ENCODE data around the gene RPL35. TPM values are rescaled to one million over a fixed set of nuclear protein-coding genes. Genes with fewer than 3 reads are reported as not detected.
A peak's percentile ranks its signal among the peaks of the same experiment; 100 is the strongest.

RPL35 gene
- total RNA-seq, 4 donors from 2014 or later: 462 to 1,338 (median 588) TPM

DNA sequence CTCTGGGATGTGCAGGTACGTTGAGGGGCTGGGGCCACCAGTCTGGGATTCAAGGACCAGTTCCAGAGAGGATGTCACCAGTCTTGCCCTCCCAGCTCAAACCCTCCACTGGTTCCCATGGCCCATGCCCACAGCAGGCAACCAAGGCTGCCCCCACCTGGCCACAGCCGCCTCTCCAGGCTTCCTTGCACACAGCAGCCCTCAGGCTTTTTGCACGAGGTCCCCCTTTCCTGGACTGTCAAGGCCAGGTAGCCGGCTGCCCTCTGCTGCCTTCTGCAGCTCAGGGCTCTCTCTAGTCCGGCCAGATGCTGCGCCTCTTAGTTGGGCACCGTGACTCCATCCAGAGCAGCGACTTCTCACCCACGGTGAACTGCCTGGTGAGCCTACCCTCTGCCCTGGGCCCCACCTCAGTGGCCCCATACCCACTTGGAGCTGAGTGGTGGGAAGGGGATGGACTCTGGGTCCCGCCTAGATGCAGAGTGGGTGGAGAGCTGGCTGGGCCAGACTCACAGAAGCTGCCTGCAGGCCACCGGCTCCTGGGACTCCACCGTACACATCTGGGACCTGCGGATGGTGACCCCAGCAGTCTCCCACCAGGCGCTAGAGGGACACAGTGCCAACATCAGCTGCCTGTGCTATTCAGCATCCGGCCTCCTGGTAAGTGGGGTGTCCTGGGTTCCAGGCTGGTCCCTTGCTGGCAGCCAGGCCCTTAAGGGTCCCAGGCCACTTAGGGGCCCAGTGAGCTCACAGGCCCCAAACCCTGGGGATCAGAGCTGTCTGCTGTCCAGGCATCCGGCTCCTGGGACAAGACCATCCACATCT lies 5.6 kb downstream of the RPL35 start:
- DNase-seq: no peak
- Histone ChIP-seq H3K4me1 (peaks cover 6 to 36% (median 11%) of the 10 kb centered on the region in 4 donors), H3K9me3 (no peaks in the 10 kb centered on the region), H3K36me3 (peaks cover 0 to 35% (median 0%) of the 10 kb centered on the region in 3 donors), H3K27me3 (no peaks in the 10 kb centered on the region), H3K4me3 (no peak overlapping the region), H3K27ac (no peak overlapping the region)
- TF ChIP-seq POLR2A (IDR thresholded peaks at IDR 0.05): no peak
- TF ChIP-seq, protein P1, sequence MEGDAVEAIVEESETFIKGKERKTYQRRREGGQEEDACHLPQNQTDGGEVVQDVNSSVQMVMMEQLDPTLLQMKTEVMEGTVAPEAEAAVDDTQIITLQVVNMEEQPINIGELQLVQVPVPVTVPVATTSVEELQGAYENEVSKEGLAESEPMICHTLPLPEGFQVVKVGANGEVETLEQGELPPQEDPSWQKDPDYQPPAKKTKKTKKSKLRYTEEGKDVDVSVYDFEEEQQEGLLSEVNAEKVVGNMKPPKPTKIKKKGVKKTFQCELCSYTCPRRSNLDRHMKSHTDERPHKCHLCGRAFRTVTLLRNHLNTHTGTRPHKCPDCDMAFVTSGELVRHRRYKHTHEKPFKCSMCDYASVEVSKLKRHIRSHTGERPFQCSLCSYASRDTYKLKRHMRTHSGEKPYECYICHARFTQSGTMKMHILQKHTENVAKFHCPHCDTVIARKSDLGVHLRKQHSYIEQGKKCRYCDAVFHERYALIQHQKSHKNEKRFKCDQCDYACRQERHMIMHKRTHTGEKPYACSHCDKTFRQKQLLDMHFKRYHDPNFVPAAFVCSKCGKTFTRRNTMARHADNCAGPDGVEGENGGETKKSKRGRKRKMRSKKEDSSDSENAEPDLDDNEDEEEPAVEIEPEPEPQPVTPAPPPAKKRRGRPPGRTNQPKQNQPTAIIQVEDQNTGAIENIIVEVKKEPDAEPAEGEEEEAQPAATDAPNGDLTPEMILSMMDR (IDR thresholded peaks at IDR 0.05): peak in 3 of 6 experiments; percentile 9 to 19 (median 12)

DNA sequence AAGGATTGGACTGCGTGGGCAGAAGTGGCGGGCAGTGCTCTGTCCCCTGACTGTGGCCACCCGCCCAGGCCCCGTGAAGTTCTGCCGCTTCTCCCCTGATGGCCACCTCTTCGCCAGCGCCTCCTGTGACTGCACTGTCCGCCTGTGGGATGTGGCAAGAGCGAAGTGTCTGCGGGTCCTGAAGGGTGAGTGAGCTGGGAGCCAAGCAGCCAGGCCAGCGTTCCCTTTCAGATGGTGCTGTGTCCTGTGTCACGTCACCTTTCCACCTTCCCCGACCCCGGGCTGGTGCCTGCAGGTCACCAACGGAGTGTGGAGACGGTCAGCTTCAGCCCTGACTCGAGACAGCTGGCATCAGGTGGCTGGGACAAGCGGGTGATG lies 6.2 kb downstream of the RPL35 start:
- peaks cover 0 to 35% (median 0%) of the 10 kb centered on the region in 3 donors for H3K36me3 ChIP-seq
- H3K4me3 ChIP-seq: no peak overlapping the region
- H3K9me3 ChIP-seq: no peaks in the 10 kb centered on the region
- H3K27ac ChIP-seq: no peak overlapping the region
- no peak for DNase-seq
- H3K4me1 ChIP-seq: peaks cover 5 to 30% (median 6%) of the 10 kb centered on the region in 4 donors
- TF ChIP-seq POLR2A (IDR thresholded peaks at IDR 0.05): no peak
- TF ChIP-seq, protein P1 (IDR thresholded peaks at IDR 0.05): no peak
- no peaks in the 10 kb centered on the region for H3K27me3 ChIP-seq

DNA sequence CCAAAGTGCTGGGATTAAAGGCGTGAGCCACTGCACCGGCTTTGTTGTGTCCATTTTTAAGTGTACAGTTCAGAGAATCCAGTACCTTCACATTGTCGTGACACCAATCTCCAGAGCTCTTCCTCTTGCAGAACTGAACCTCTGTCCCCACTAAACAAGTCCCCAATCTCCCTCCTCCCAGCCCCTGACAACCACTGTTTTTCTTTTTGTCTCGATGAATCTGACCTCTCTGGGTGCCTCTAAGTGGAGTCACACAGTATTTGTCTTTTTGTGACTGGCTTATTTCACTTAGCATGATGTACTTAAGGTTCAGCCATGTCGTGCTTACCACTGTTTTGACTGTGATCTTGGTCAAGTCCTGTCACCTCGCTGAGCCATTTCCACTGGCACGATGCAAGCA lies 6.9 kb downstream of the RPL35 start:
- no peak for TF ChIP-seq POLR2A (IDR thresholded peaks at IDR 0.05)
- TF ChIP-seq, protein P1 (IDR thresholded peaks at IDR 0.05): no peak
- no peak overlapping the region for H3K4me3 ChIP-seq

DNA sequence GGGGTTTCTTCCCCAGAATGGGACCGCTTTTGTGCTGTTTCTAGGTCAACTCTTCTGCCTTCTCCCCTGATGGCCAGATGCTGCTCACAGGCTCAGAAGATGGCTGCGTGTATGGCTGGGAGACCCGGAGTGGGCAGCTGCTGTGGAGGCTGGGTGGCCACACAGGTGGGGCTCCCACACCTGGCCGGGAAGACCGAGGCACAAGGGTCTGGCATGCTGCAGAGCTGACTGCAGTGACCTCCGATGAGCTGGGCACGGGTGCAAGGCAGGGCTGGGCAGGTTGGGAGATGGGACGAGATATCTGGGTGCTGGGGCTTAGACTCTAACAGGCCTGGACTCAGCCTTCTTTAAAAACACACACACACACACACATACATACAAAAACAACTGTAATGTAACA lies 7.6 kb downstream of the RPL35 start:
- no peaks in the 10 kb centered on the region for H3K27me3 ChIP-seq
- peaks cover 0 to 16% (median 4%) of the 10 kb centered on the region in 4 donors for H3K4me1 ChIP-seq
- no peak for DNase-seq
- H3K27ac ChIP-seq: no peak overlapping the region
- TF ChIP-seq POLR2A (IDR thresholded peaks at IDR 0.05): no peak
- TF ChIP-seq, protein P1 (IDR thresholded peaks at IDR 0.05): no peak
- H3K4me3 ChIP-seq: no peak overlapping the region
- no peaks in the 10 kb centered on the region for H3K9me3 ChIP-seq
- peaks cover 0 to 22% (median 0%) of the 10 kb centered on the region in 3 donors for H3K36me3 ChIP-seq

More for the DNA sequence above, 6.9 kb downstream of the RPL35 start:
- Histone ChIP-seq H3K4me1 (peaks cover 0 to 22% (median 4%) of the 10 kb centered on the region in 4 donors), H3K27me3 (no peaks in the 10 kb centered on the region), H3K27ac (no peak overlapping the region), H3K36me3 (peaks cover 0 to 29% (median 0%) of the 10 kb centered on the region in 3 donors), H3K9me3 (no peaks in the 10 kb centered on the region)
- DNase-seq: no peak

DNA sequence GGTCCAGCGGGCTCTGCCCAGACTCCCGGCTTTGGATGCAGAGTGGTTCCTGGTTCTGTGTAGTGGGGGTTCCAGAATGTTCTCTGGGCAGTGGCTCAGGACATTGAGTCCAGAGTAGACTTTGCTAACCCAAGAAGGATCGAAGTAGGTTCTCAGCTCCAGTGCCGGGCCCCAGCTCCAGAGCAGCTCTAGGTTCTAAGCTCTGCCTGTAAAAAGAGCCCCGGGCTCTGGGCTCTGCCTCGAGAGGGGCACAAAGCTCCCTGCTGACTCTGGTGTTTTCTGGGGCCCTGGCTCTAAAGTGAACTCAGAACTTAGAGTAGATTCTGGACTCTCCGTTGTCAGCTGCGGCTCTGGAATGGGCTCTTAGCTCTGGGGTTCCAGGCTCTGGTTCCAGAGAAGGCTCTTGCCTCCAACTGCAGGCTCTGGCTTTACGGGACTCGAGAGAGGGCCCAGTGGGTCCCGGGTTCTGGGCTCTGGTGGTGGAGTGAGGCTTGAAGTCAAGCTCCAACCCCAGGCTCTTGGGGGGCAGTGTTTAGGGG lies 8.1 kb downstream of the RPL35 start:
- peak overlapping the region in 2 of 4 donors; percentile 16 to 62 for H3K27ac ChIP-seq
- no peaks in the 10 kb centered on the region for H3K27me3 ChIP-seq
- H3K9me3 ChIP-seq: no peaks in the 10 kb centered on the region
- TF ChIP-seq, protein P1 (IDR thresholded peaks at IDR 0.05): no peak
- TF ChIP-seq POLR2A (IDR thresholded peaks at IDR 0.05): no peak
- peaks cover 0 to 14% (median 4%) of the 10 kb centered on the region in 4 donors for H3K4me1 ChIP-seq
- H3K4me3 ChIP-seq: peak overlapping the region; percentile 33 to 57 (median 48)
- peaks cover 0 to 17% (median 0%) of the 10 kb centered on the region in 3 donors for H3K36me3 ChIP-seq
- no peak for DNase-seq

All from Peyer's patch (tissue), 4 donors.